Testis (tissue), 3 donors: ENCODE results near the gene C1QL3. TPM values are rescaled to one million over a fixed set of nuclear protein-coding genes. Genes with fewer than 3 reads are reported as not detected.
A peak's percentile ranks its signal among the peaks of the same experiment; 100 is the strongest.

Source experiments
- DNase-seq: peaks from one replicate; pipeline ENCODE4 v3.0.0-alpha.2; 2019
- H3K27ac ChIP-seq, 2 donors: fragments of 200-600 bp; sonication (generic); one replicate each; pipeline ENCODE4 v1.5.1; 2019
- H3K27me3 ChIP-seq: fragments of 200-600 bp; sonication (generic); one replicate; pipeline ENCODE4 v1.5.1; 2019
- H3K36me3 ChIP-seq: fragments of 200-600 bp; sonication (generic); one replicate; pipeline ENCODE4 v1.5.1; 2017; ENCODE audit warnings: low read depth; ENCODE audit errors: missing control alignments
- H3K4me1 ChIP-seq: fragments of 200-600 bp; sonication (generic); one replicate; pipeline ENCODE4 v1.5.1; 2019
- H3K4me3 ChIP-seq, 2 donors: fragments of 200-600 bp; sonication (generic); one replicate each; pipeline ENCODE4 v1.5.1; 2017 to 2019
- H3K9me3 ChIP-seq: fragments of 200-600 bp; sonication (generic); one replicate; pipeline ENCODE4 v1.5.1; 2017
- CTCF ChIP-seq, 3 experiments: fragments of 450-650 bp in 2 of 3; fragments of 200-600 bp in 1 of 3; sonication (generic) in 1 of 3; IDR thresholded peaks; one replicate each; pipeline ENCODE4 v1.5.1; 2016 to 2019; ENCODE audit warnings: antibody characterized with exemption in 3 of 3, mild to moderate bottlenecking in 2 of 3, moderate library complexity in 1 of 3
- POLR2A ChIP-seq: fragments of 450-650 bp; IDR thresholded peaks from one replicate; pipeline ENCODE4 v1.6.1; 2017; ENCODE audit warnings: antibody characterized with exemption, mild to moderate bottlenecking, moderate library complexity
- WGBS, 2 donors: methylation state at CpG; one replicate each; pipeline ENCODE4 v1.1.5; 2018; 5-methylcytosine and 5-hydroxymethylcytosine counted together
- intact Hi-C: fragments of 100-400 bp; cut with DNase I; formaldehyde crosslinking; loops from one replicate; pipeline ENCODE4 v1.15.1; 2023; ENCODE audit warnings: low total_unique reads
- polyA plus RNA-seq: library from polyadenylated mRNA; stranded (reverse); fragments of 350-450 nt; fragmentation: Illumina TruSeq; extraction: RNeasy Lipid Tissue Mini Kit (QIAGEN cat#74804); gene quantifications from one replicate; pipeline ENCODE4 v1.2.3, GENCODE V29; 2014; ENCODE audit warnings: low read depth, low replicate concordance; ENCODE audit not compliant: insufficient read depth
- total RNA-seq, 2 donors: library from RNA; depleted of rRNA; stranded (reverse); fragments of >200 nt; gene quantifications; one replicate each; pipeline ENCODE4 v1.2.3, GENCODE V29; 2016

Gene C1QL3
- total and polyA plus RNA-seq, 3 donors from 2014 or later, result 0.16 to 0.25 TPM; not detected in 1

GRCh38 chr10:16562891-16563290 is 41.2 kb upstream of the C1QL3 start:
- Histone ChIP-seq H3K4me1 (no peaks in the 10 kb centered on the region), H3K4me3 (no peak overlapping the region), H3K36me3 (no peaks in the 10 kb centered on the region), H3K9me3 (no peaks in the 10 kb centered on the region), H3K27ac (no peak overlapping the region), H3K27me3 (no peaks in the 10 kb centered on the region)
- WGBS, 2 donors, result 85 to 89% methylated on average over 6 of the region's 6 CpGs
- no peak for TF ChIP-seq POLR2A
- no peak for TF ChIP-seq CTCF (IDR thresholded peaks at IDR 0.05)
- intact Hi-C loops, result no loop called here
- DNase-seq, result no peak

GRCh38 chr10:16559236-16559773 is 37.6 kb upstream of the C1QL3 start:
- WGBS, 2 donors, result 81 to 90% methylated on average over 5 of the region's 5 CpGs
- no peak overlapping the region for H3K4me3 ChIP-seq
- TF ChIP-seq POLR2A (no peak), CTCF (IDR thresholded peaks at IDR 0.05) (no peak)

GRCh38 chr10:16547973-16548372 is 26.3 kb upstream of the C1QL3 start:
- WGBS, 2 donors, result 78 to 81% methylated on average over 4 of the region's 4 CpGs
- no peak overlapping the region for H3K4me3 ChIP-seq
- no peaks in the 10 kb centered on the region for H3K4me1 ChIP-seq
- no peak for DNase-seq
- intact Hi-C loops, result no loop called here
- no peaks in the 10 kb centered on the region for H3K36me3 ChIP-seq
- no peaks in the 10 kb centered on the region for H3K27me3 ChIP-seq
- no peak overlapping the region for H3K27ac ChIP-seq
- no peaks in the 10 kb centered on the region for H3K9me3 ChIP-seq
- TF ChIP-seq POLR2A (no peak), CTCF (IDR thresholded peaks at IDR 0.05) (no peak)

More at GRCh38 chr10:16559236-16559773, 37.6 kb upstream of the C1QL3 start:
- DNase-seq, result no peak
- Histone ChIP-seq H3K27ac (no peak overlapping the region), H3K27me3 (no peaks in the 10 kb centered on the region), H3K36me3 (no peaks in the 10 kb centered on the region), H3K9me3 (no peaks in the 10 kb centered on the region), H3K4me1 (no peaks in the 10 kb centered on the region)
- intact Hi-C loops, result no loop called here

- no peak overlapping the region for H3K27ac ChIP-seq
- no peak overlapping the region for H3K4me3 ChIP-seq
- WGBS, 2 donors, result 44 to 50% methylated on average over 7 of the region's 7 CpGs
- no peaks in the 10 kb centered on the region for H3K36me3 ChIP-seq
- no peak for DNase-seq
- intact Hi-C loops, result no loop called here
- no peaks in the 10 kb centered on the region for H3K4me1 ChIP-seq
- no peaks in the 10 kb centered on the region for H3K27me3 ChIP-seq
- TF ChIP-seq POLR2A (no peak), CTCF (IDR thresholded peaks at IDR 0.05) (peak in 2 of 3 experiments; percentile 20 to 44)
- no peaks in the 10 kb centered on the region for H3K9me3 ChIP-seq
Observed at GRCh38 chr10:16545116-16545736, 23.5 kb upstream of the C1QL3 start.

- H3K27ac ChIP-seq, result no peak overlapping the region
- H3K4me3 ChIP-seq, result no peak overlapping the region
- DNase-seq, result no peak
- H3K9me3 ChIP-seq, result no peaks in the 10 kb centered on the region
- intact Hi-C loops, result no loop called here
- 85 to 88% methylated on average over 4 of the region's 4 CpGs for WGBS, 2 donors
- TF ChIP-seq POLR2A (no peak), CTCF (IDR thresholded peaks at IDR 0.05) (no peak)
- no peaks in the 10 kb centered on the region for H3K36me3 ChIP-seq
- no peaks in the 10 kb centered on the region for H3K27me3 ChIP-seq
- no peaks in the 10 kb centered on the region for H3K4me1 ChIP-seq
Observed at GRCh38 chr10:16544591-16544990, 22.9 kb upstream of the C1QL3 start.
